Measurements from ENCODE around the gene AOX1. TPM values are rescaled to one million over a fixed set of nuclear protein-coding genes. Genes with fewer than 3 reads are reported as not detected.
"Not testable (repeated sequence)": the region's sequence is repeated elsewhere in the genome, so short reads cannot be mapped to it uniquely, and the experiment has no call there.

The AOX1 gene
- total and polyA plus RNA-seq, 2 experiments from 2014 or later: not detected

DNA sequence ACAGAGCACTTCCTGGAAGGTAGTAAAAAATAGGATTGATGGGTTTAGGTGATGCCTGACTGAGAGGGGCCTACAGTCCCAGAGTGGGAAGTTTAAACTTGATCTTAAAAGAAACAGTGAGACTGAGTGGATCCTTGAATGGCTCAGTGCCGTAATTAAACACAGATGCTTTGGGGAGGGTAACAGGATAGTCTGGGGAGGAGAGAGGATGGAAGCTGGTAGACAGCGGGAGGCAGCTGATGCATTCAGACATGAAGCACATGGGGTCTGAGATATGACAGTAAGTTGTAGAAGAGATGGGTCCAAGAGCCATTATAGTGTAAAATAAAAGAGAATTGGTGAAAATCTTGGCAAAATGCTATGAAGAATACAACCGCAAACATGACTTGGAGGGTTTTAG is 54.4 kb downstream of the AOX1 start:
- DNase-seq (ENCODE audit: low read depth in 1 of 2, low spot score in 1 of 2): no peak
- H3K27me3 ChIP-seq: no peaks in the 10 kb centered on the region
- H3K36me3 ChIP-seq: no peaks in the 10 kb centered on the region
- TF ChIP-seq, protein P1, sequence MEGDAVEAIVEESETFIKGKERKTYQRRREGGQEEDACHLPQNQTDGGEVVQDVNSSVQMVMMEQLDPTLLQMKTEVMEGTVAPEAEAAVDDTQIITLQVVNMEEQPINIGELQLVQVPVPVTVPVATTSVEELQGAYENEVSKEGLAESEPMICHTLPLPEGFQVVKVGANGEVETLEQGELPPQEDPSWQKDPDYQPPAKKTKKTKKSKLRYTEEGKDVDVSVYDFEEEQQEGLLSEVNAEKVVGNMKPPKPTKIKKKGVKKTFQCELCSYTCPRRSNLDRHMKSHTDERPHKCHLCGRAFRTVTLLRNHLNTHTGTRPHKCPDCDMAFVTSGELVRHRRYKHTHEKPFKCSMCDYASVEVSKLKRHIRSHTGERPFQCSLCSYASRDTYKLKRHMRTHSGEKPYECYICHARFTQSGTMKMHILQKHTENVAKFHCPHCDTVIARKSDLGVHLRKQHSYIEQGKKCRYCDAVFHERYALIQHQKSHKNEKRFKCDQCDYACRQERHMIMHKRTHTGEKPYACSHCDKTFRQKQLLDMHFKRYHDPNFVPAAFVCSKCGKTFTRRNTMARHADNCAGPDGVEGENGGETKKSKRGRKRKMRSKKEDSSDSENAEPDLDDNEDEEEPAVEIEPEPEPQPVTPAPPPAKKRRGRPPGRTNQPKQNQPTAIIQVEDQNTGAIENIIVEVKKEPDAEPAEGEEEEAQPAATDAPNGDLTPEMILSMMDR (IDR thresholded peaks at IDR 0.05; ENCODE audit: low read depth, low read length): no peak
- no peak overlapping the region for H3K27ac ChIP-seq
- H3K4me1 ChIP-seq (ENCODE audit: low read depth): no peaks in the 10 kb centered on the region
- H3K9me3 ChIP-seq (ENCODE audit: low read depth): no peaks in the 10 kb centered on the region
- no peak overlapping the region for H3K4me3 ChIP-seq

GRCh38 chr2:200640901-200641300 is 55.1 kb downstream of the AOX1 start:
- peak in 1 of 2 donors; percentile 76 for DNase-seq (ENCODE audit: low read depth in 1 of 2, low spot score in 1 of 2)
- no peaks in the 10 kb centered on the region for H3K4me1 ChIP-seq (ENCODE audit: low read depth)
- H3K36me3 ChIP-seq: no peaks in the 10 kb centered on the region
- no peak overlapping the region for H3K27ac ChIP-seq
- TF ChIP-seq, protein P1 (IDR thresholded peaks at IDR 0.05; ENCODE audit: low read depth, low read length): no peak
- no peak overlapping the region for H3K4me3 ChIP-seq
- H3K27me3 ChIP-seq: no peaks in the 10 kb centered on the region
- H3K9me3 ChIP-seq (ENCODE audit: low read depth): no peaks in the 10 kb centered on the region

- not testable (repeated sequence) for H3K4me3 ChIP-seq; H3K36me3 ChIP-seq; H3K4me1 ChIP-seq (ENCODE audit: low read depth); DNase-seq (ENCODE audit: low read depth in 1 of 2, low spot score in 1 of 2); H3K27me3 ChIP-seq; H3K9me3 ChIP-seq (ENCODE audit: low read depth); H3K27ac ChIP-seq
These were observed 62.9 kb downstream of the AOX1 start for GRCh38 chr2:200648518-200649281.

GRCh38 chr2:200649724-200650123 is 63.9 kb downstream of the AOX1 start:
- no peaks in the 10 kb centered on the region for H3K36me3 ChIP-seq
- no peaks in the 10 kb centered on the region for H3K4me1 ChIP-seq (ENCODE audit: low read depth)
- no peaks in the 10 kb centered on the region for H3K27me3 ChIP-seq
- TF ChIP-seq, protein P1 (IDR thresholded peaks at IDR 0.05; ENCODE audit: low read depth, low read length): no peak
- no peak for DNase-seq (ENCODE audit: low read depth in 1 of 2, low spot score in 1 of 2)
- no peak overlapping the region for H3K4me3 ChIP-seq
- H3K9me3 ChIP-seq (ENCODE audit: low read depth): no peaks in the 10 kb centered on the region
- H3K27ac ChIP-seq: no peak overlapping the region

DNA sequence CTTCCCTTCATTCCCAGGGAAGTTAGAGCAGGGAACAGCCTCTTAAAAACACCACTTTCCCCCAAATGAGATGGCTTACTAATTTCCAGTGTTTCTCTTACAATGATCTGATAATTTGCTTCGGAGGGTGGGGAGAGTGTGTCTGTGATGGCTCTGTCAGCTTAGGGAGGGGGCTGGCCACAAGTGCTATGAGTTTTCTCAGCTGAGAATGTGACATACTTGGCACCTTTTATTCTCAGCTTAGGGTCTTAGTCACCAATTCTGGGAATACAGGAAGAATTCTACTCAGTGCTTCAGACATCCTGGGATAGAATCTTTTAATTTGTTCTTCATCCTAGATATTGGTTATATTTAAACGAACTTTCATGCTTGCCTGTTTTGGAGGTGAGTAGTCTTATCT is 64.4 kb downstream of the AOX1 start:
- peak in 1 of 2 donors; percentile 27 for DNase-seq (ENCODE audit: low read depth in 1 of 2, low spot score in 1 of 2)
- Histone ChIP-seq H3K36me3 (no peaks in the 10 kb centered on the region), H3K4me3 (no peak overlapping the region)

DNA sequence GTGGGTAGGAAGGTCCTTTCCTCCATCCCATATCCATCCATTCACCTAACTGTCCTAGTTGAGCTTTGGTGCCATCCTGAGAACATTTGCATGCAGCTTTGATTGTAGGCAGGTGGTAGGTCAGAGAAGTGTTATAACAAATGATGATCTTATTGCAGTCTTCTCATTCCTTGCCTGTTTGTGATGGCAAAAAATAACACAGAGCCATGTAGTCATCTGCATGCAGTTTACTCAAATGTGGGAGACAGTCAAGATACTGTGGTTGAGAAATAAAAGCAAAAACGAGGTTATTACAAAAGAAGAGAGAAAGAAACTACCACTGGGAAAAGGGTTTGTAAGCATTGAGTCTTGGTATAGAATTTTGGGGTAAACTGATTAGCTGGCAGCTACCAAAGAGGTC is 66.3 kb downstream of the AOX1 start:
- TF ChIP-seq, protein P1 (IDR thresholded peaks at IDR 0.05; ENCODE audit: low read depth, low read length): no peak
- no peak overlapping the region for H3K4me3 ChIP-seq
- no peaks in the 10 kb centered on the region for H3K36me3 ChIP-seq
- no peaks in the 10 kb centered on the region for H3K27me3 ChIP-seq
- no peak for DNase-seq (ENCODE audit: low read depth in 1 of 2, low spot score in 1 of 2)
- no peaks in the 10 kb centered on the region for H3K9me3 ChIP-seq (ENCODE audit: low read depth)
- no peaks in the 10 kb centered on the region for H3K4me1 ChIP-seq (ENCODE audit: low read depth)
- no peak overlapping the region for H3K27ac ChIP-seq

More for the DNA sequence above, 64.4 kb downstream of the AOX1 start:
- no peaks in the 10 kb centered on the region for H3K9me3 ChIP-seq (ENCODE audit: low read depth)
- TF ChIP-seq, protein P1 (IDR thresholded peaks at IDR 0.05; ENCODE audit: low read depth, low read length): no peak
- H3K27me3 ChIP-seq: no peaks in the 10 kb centered on the region
- no peaks in the 10 kb centered on the region for H3K4me1 ChIP-seq (ENCODE audit: low read depth)
- H3K27ac ChIP-seq: no peak overlapping the region
